Measurements from ENCODE around the gene GRB2.
"Not testable (repeated sequence)": the region's sequence is repeated elsewhere in the genome, so short reads cannot be mapped to it uniquely, and the experiment has no call there.

GRB2 gene

DNA sequence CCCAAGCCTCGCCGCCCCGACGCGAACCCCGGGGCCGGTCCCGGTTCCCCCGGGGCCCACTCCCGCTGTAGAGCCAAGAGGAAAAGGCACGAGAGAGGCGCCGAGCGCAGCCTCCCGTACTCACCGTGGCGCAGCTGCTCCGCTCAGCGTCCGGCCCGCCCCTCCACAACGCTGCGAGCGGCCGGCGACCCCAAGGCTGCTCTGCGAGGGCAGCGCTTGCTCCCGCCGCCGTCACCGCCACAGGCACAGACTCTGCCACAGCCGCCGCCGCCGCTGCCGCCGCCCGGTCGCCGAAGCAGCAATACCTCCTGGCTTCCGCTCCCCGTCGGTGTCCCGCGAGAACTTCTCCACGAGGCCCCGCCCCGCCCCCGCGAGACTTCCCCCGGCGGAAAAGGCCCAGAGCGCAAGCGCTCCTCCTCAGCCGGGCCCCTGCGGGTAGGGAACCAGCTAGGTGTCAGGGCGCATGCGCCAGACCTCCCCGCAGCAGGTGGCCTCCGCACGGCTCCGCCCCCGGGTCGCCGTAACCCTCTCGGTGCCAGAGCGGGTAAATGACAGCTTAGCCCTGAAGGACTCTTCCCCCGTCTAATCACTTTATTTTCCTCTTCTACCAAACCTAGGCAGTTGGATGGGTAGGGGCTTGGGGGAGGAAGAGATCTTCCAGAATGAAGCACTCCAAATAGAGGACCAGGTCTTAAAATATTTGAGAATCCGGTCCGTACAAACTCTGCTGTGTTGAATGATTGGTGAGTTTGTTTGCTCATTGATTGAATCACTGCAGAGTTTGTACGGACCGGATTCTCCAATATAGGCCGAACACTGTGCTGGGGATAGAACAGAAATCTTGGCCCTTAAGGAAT, at the start of gene GRB2:
GRB2 (minus strand) TSS at position 314 of the 857 bp plus-strand sequence. CDS start 12,050 bp downstream, outside the sequence.
- Histone ChIP-seq H3K27me3 (replicated peaks; ENCODE audit: control insufficient read depth, insufficient read depth, low read length) (no peaks in the 10 kb centered on the region), H3K4me3 (replicated peaks; ENCODE audit: low read depth, low read length) (peak within 1 kb of the TSS; percentile 99), H3K36me3 (ENCODE audit: control insufficient read depth, insufficient read depth, low read length) (no peaks in the 10 kb centered on the region; the same call in 1 of the 2 replicates)
- DNase-seq (ENCODE audit: extremely low read depth, insufficient read length) = peak; percentile 97
- TF ChIP-seq, protein P1, sequence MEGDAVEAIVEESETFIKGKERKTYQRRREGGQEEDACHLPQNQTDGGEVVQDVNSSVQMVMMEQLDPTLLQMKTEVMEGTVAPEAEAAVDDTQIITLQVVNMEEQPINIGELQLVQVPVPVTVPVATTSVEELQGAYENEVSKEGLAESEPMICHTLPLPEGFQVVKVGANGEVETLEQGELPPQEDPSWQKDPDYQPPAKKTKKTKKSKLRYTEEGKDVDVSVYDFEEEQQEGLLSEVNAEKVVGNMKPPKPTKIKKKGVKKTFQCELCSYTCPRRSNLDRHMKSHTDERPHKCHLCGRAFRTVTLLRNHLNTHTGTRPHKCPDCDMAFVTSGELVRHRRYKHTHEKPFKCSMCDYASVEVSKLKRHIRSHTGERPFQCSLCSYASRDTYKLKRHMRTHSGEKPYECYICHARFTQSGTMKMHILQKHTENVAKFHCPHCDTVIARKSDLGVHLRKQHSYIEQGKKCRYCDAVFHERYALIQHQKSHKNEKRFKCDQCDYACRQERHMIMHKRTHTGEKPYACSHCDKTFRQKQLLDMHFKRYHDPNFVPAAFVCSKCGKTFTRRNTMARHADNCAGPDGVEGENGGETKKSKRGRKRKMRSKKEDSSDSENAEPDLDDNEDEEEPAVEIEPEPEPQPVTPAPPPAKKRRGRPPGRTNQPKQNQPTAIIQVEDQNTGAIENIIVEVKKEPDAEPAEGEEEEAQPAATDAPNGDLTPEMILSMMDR (IDR thresholded peaks at IDR 0.05; ENCODE audit: insufficient read depth, low read length, poor library complexity, severe bottlenecking) = no peak

DNA sequence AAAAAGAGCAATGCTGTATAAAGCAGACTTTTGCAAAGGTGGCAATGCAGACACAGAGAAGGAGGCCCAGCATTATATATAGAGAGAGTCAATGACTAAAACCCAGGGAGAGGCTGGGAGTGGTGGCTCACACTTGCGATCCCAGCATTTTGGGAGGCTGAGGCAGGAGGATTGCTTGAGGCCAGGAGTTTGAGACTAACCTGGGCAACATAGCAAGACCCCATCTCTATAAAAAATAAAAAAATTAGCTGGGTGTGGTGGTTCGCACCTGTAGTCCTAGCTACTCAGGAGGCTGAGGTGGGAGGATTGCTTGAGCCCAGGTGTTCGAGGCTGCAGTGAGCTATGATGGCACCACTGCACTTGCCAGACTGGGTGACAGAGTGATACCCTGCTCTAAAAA, 49.2 kb upstream of the GRB2 start:
- not testable (repeated sequence) for H3K4me3 ChIP-seq (replicated peaks; ENCODE audit: low read depth, low read length); H3K36me3 ChIP-seq (ENCODE audit: control insufficient read depth, insufficient read depth, low read length); H3K27me3 ChIP-seq (replicated peaks; ENCODE audit: control insufficient read depth, insufficient read depth, low read length); DNase-seq (ENCODE audit: extremely low read depth, insufficient read length)

DNA sequence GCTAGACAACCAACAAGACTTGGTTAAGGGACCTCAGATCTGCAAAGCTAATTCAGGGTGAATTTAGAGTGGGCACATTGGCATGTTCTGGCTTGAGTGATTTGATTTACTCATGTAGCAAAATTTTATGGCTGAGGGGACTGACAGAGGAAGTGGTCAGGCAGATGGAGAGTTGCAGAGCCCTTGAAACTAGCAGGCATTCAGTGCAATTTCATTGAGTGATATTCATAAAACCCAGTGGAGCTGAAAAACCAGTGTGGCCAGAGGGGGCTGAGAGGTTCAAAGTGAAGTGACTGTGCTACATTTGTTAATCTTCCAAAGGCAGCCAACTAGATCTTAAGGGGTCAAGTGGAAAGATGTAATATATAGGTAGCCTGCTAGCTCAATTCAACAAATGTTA, 48.7 kb upstream of the GRB2 start:
- Histone ChIP-seq H3K27me3 (replicated peaks; ENCODE audit: control insufficient read depth, insufficient read depth, low read length) (no peaks in the 10 kb centered on the region), H3K4me3 (replicated peaks; ENCODE audit: low read depth, low read length) (no peak overlapping the region), H3K36me3 (ENCODE audit: control insufficient read depth, insufficient read depth, low read length) (no peaks in the 10 kb centered on the region)
- peak; percentile 37 for DNase-seq (ENCODE audit: extremely low read depth, insufficient read length)
- TF ChIP-seq, protein P1 (IDR thresholded peaks at IDR 0.05; ENCODE audit: insufficient read depth, low read length, poor library complexity, severe bottlenecking) = no peak

DNA sequence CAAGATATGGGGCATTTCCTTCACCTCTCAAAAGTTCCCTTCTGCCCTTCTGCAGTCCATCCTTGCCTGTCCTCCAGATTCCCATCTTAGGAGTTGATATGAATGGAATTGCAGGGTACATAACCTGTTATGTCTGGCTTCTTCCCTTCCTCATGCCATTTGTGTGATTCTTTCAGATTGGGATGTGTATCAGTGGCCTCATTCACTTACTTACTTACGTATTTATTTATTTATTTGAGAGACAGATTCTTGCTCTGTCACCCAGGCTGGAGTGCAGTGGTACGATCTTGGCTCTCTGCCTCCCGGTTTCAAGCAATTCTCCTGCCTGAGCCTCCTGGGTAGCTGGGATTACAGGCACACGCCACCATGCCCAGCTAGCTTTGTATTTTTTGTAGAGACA, 44.8 kb upstream of the GRB2 start:
- H3K4me3 ChIP-seq (replicated peaks; ENCODE audit: low read depth, low read length) = no peak overlapping the region
- H3K36me3 ChIP-seq (ENCODE audit: control insufficient read depth, insufficient read depth, low read length) = no peaks in the 10 kb centered on the region
- H3K27me3 ChIP-seq (replicated peaks; ENCODE audit: control insufficient read depth, insufficient read depth, low read length) = no peaks in the 10 kb centered on the region
- TF ChIP-seq, protein P1 (IDR thresholded peaks at IDR 0.05; ENCODE audit: insufficient read depth, low read length, poor library complexity, severe bottlenecking) = no peak
- no peak for DNase-seq (ENCODE audit: extremely low read depth, insufficient read length)

DNA sequence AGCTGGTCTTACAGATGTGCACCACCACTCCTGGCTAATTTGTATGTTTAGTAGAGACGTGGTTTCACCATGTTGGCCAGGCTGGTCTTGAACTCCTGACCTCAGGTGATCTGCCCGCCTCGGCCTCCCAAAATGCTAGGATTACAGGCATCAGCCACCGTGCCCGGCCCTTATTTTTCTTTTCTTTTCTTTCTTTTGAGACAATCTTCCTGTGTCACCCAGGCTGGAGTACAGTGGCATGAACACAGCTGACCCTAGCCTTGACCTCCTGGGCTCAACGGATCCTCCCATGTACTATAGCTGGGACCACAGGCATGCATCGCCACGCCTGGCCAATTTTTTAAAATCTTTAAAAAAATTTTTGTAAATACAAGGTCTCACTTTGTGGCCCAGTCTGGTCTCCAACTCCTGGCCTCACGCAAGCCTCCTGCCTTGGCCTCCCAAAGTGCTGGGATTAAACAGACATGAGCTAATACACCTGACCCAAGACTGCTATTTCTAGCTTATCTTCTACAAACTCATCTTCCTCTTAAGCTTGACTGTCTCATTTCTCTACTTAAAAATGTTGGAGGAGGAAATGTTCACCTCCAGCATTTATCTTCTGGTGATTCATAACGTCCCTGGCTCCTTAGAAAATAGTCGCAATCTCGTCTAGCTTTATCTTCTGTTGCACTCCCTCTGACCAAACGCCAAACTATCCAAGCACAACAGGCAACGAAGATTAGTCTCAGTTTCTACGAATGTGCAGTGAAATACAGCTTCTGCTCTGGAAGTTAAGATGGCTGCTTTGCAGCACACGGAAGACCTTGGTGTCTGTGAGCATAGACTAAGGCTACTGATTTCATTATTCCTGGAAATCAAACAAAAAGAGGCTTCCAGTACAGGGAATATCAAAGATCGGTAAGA, 42.7 kb upstream of the GRB2 start:
- Histone ChIP-seq H3K36me3 (ENCODE audit: control insufficient read depth, insufficient read depth, low read length) (no peaks in the 10 kb centered on the region), H3K4me3 (replicated peaks; ENCODE audit: low read depth, low read length) (no peak overlapping the region), H3K27me3 (replicated peaks; ENCODE audit: control insufficient read depth, insufficient read depth, low read length) (no peaks in the 10 kb centered on the region)
- no peak for DNase-seq (ENCODE audit: extremely low read depth, insufficient read length)
- TF ChIP-seq, protein P1 (IDR thresholded peaks at IDR 0.05; ENCODE audit: insufficient read depth, low read length, poor library complexity, severe bottlenecking) = no peak

DNA sequence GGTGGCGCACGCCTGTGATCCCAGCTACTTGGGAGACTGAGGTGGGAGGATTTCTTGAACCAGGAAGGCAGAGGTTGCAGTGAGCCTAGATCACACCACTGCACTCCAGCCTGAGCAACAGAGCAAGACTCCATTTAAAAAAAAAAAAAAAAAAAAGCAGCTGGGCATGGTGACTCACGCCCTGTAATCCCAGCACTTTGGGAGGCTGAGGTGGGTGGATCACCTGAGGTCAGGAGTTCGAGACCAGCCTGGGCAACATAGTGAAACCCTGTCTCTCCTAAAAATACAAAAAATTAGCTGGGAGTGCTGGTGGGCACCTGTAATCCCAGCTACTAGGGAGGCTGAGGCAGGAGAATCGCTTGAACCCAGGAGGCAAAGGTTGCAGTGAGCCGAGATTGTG, 40.4 kb upstream of the GRB2 start:
- not testable (repeated sequence) for H3K27me3 ChIP-seq (replicated peaks; ENCODE audit: control insufficient read depth, insufficient read depth, low read length); H3K36me3 ChIP-seq (ENCODE audit: control insufficient read depth, insufficient read depth, low read length); H3K4me3 ChIP-seq (replicated peaks; ENCODE audit: low read depth, low read length); DNase-seq (ENCODE audit: extremely low read depth, insufficient read length)
